DOHH2 (cell line): ENCODE results near the gene CNPY4.

Experiments used
- H3F3A ChIP-seq: fragments of 200-600 bp; sonication (generic), shearing (Covaris generic); 2 replicates; pipeline ENCODE4 v1.6.0; 2016; ENCODE audit warnings: antibody characterized with exemption, mild to moderate bottlenecking; ENCODE audit not compliant: control insufficient read depth, insufficient read depth
- H3K27ac ChIP-seq: fragments of 200-600 bp; sonication (generic); 2 replicates; pipeline ENCODE4 v1.5.1; 2014; ENCODE audit warnings: low read depth, mild to moderate bottlenecking, low read length, moderate library complexity
- H3K27me3 ChIP-seq: fragments of 200-600 bp; sonication (generic); 2 replicates; pipeline ENCODE4 v1.6.1; 2014; ENCODE audit warnings: mild to moderate bottlenecking, low read length, mixed read lengths; ENCODE audit not compliant: control insufficient read depth
- H3K36me3 ChIP-seq: fragments of 200-600 bp; sonication (generic); 2 replicates; pipeline ENCODE4 v1.6.1; 2014; ENCODE audit warnings: mild to moderate bottlenecking, low read length, moderate library complexity, mixed read lengths; ENCODE audit not compliant: control insufficient read depth
- H3K4me1 ChIP-seq: fragments of 200-600 bp; sonication (generic); 2 replicates; pipeline ENCODE4 v1.6.1; 2014; ENCODE audit warnings: mild to moderate bottlenecking, low read length, mixed read lengths; ENCODE audit not compliant: control insufficient read depth
- H3K4me2 ChIP-seq: fragments of 200-600 bp; sonication (generic); 2 replicates; pipeline ENCODE4 v1.6.0; 2014; ENCODE audit warnings: mild to moderate bottlenecking, low read length, moderate library complexity
- H3K4me3 ChIP-seq: fragments of 200-600 bp; sonication (generic); 2 replicates; pipeline ENCODE4 v1.5.1; 2014; ENCODE audit warnings: mild to moderate bottlenecking, low read length, mixed read lengths
- H3K79me2 ChIP-seq: fragments of 200-600 bp; sonication (generic); 2 replicates; pipeline ENCODE4 v1.6.1; 2014; ENCODE audit warnings: mild to moderate bottlenecking, low read length, mixed read lengths; ENCODE audit not compliant: control insufficient read depth
- H3K9me2 ChIP-seq: fragments of 200-600 bp; sonication (generic); replicated peaks from 2 replicates; pipeline ENCODE4 v1.6.1; 2014; ENCODE audit warnings: mild to moderate bottlenecking, low read length, mixed read lengths; ENCODE audit not compliant: control insufficient read depth
- H3K9me3 ChIP-seq: fragments of 200-600 bp; sonication (generic); 2 replicates; pipeline ENCODE4 v1.6.1; 2014; ENCODE audit warnings: antibody characterized with exemption, low read length, mixed read lengths; ENCODE audit not compliant: control insufficient read depth, insufficient read depth
- H4K20me1 ChIP-seq: fragments of 200-600 bp; sonication (generic); 2 replicates; pipeline ENCODE4 v1.6.0; 2014; ENCODE audit warnings: low read depth, mild to moderate bottlenecking, antibody characterized with exemption, low read length, moderate library complexity; ENCODE audit not compliant: control insufficient read depth, insufficient read depth
- EZH2phosphoT487 ChIP-seq: fragments of 200-600 bp; sonication (generic); IDR thresholded peaks from 2 replicates; pipeline ENCODE4 v1.6.1; 2017; ENCODE audit warnings: borderline replicate concordance, mild to moderate bottlenecking, antibody characterized with exemption, low read length, moderate library complexity, mixed read lengths
- TF ChIP-seq, protein P1 (sequence below): fragments of 200-600 bp; sonication (generic); IDR thresholded peaks from one replicate; pipeline ENCODE4 v1.5.1; 2014; ENCODE audit warnings: antibody characterized with exemption, mild to moderate bottlenecking, low read depth, low read length; ENCODE audit not compliant: poor library complexity, severe bottlenecking

CNPY4 gene

DNA sequence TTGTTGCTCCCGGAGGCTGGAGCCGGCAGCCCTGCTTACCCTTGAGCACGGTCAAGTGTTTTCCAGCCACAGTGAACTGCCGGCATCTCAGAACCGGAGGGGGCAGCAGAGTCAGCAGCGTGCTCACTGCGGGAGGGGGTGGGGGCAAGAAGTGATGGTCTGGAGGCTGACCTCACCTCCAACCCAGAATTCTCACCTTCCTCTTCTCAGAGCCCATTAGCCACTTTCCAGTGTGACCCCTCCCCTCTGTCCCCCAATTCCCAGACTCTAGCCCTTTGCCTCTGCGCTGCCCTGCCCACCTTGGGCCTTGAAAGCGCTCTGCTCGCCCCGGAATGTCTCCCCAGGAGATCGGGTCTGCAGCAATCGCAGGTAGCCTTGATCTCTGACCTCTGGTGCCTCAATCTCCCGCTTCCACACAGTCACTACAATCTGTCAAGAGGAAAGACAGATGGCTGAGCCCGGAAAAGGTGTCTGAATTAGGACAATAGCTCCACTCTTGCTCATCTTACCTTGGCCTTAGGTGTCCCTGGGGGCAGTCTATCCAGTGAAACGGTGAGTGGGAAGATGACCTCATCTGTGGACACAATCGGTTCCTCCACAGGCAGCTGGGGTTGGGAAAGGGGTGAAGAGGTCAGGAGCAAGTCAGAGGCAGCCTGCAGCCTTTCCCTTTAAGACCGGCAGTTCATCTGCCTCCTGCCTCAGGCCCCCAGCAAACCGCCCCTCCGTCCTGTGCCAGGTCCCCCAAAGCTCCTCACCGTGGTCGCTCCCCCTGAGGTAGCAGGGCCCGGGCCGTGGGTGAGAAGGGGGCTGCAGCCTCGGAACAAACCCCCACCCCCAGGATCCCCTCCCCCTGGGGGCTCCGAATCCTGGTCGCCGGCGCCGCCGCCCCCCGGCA lies 38.1 kb downstream of the CNPY4 start:
- Histone ChIP-seq H3K27ac (peak overlapping the region; percentile 67), H3K4me2 (peak overlapping the region; percentile 94), H3K27me3 (no peaks in the 10 kb centered on the region), H3K9me3 (no peaks in the 10 kb centered on the region), H3K4me1 (peaks cover 54% of the 10 kb centered on the region), H3K9me2 (no peaks in the 10 kb centered on the region), H3K79me2 (peaks cover 64% of the 10 kb centered on the region), H3K36me3 (peaks cover 58% of the 10 kb centered on the region), H4K20me1 (peaks cover 8% of the 10 kb centered on the region; the same call in 1 of the 2 replicates), H3F3A (peaks cover 26% of the 10 kb centered on the region), H3K4me3 (peak overlapping the region; percentile 86)
- TF ChIP-seq EZH2phosphoT487, result no peak
- TF ChIP-seq, protein P1, sequence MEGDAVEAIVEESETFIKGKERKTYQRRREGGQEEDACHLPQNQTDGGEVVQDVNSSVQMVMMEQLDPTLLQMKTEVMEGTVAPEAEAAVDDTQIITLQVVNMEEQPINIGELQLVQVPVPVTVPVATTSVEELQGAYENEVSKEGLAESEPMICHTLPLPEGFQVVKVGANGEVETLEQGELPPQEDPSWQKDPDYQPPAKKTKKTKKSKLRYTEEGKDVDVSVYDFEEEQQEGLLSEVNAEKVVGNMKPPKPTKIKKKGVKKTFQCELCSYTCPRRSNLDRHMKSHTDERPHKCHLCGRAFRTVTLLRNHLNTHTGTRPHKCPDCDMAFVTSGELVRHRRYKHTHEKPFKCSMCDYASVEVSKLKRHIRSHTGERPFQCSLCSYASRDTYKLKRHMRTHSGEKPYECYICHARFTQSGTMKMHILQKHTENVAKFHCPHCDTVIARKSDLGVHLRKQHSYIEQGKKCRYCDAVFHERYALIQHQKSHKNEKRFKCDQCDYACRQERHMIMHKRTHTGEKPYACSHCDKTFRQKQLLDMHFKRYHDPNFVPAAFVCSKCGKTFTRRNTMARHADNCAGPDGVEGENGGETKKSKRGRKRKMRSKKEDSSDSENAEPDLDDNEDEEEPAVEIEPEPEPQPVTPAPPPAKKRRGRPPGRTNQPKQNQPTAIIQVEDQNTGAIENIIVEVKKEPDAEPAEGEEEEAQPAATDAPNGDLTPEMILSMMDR, result no peak

DNA sequence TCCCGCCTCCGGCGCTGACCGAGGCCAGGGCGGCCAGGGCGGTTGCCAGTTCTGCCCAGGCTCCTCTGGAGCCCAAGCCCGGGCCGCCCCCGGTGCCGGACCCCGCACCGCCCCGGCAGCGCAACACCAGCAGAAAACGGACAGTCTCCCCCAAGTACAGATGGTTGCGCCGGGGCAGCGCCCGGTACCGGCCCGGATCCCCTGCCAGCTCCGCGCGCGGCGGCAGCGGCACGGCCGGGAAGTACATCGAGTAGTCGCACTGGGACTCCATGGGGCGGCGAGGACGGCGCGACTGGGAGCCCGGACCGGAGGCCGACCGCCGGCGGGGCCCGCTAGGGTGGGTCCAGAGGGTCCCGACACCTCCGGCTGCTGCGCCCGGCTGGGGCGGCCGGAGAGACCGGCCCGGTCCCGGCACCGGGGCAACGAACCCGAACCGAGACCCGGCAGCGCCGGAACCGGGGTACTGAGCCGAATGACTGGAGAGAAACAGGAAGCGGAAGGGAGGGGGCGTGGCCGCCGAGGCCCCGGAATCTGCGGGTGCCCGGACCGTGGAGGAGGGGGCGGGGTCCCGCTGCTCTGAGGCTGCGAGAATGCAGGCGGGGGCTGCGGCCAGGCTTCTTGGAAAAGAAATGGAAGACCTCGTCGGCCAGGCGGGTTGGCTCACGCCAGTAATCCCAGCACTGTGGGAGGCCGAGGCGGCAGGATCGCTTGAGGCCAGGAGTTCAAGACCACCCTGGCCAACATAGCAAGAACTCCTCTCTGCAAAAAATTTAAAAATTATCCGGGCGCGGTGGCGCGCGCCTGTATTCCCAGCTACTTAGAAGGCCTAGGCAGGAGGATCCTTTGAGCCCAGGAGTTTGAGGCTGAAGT lies 39.0 kb downstream of the CNPY4 start, which contains the start of gene TRAPPC14:
TSS of gene TRAPPC14 (minus strand) at position 495 of the 870 bp plus-strand sequence. CDS start at position 271, 224 bp downstream.
- TF ChIP-seq, protein P1, result no peak
- TF ChIP-seq EZH2phosphoT487, result no peak
- Histone ChIP-seq H3K79me2 (peaks cover 55% of the 10 kb centered on the region), H4K20me1 (peaks cover 8% of the 10 kb centered on the region; the same call in 1 of the 2 replicates), H3K9me2 (no peaks in the 10 kb centered on the region), H3K9me3 (no peaks in the 10 kb centered on the region), H3K36me3 (peaks cover 49% of the 10 kb centered on the region), H3K4me1 (peaks cover 54% of the 10 kb centered on the region), H3K27me3 (no peaks in the 10 kb centered on the region), H3K4me2 (peak within 1 kb of the TSS; percentile 94), H3K4me3 (peak within 1 kb of the TSS; percentile 86), H3K27ac (peak within 1 kb of the TSS; percentile 67), H3F3A (peaks cover 21% of the 10 kb centered on the region)

DNA sequence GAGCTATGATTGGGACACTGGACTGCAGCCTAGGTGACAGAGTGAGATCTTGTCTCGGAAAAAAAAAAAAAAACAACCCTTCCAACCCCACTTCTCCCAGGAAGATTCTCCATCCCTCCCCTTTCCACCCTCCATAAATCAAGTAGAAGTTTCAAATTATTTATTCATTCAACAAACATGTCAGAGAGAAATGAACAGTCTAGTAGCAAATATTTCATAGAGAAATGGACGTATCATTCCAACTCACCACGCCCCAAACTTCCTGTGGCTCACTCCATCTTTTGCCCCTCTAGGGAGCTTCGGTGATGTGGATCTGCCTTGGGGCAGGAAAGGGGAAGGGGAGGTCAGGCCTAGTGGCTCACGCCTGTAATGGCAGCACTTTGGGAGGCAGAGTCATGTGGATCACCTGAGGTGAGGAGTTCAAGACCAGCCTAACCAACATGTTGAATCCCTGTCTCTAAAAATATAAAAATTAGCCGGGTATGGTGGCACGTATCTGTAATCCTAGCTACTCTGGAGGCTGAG lies 39.7 kb downstream of the CNPY4 start:
- Histone ChIP-seq H3K4me2 (peak overlapping the region; percentile 94), H3K27me3 (no peaks in the 10 kb centered on the region), H3K4me1 (peaks cover 53% of the 10 kb centered on the region), H3K79me2 (peaks cover 48% of the 10 kb centered on the region), H3K27ac (peak overlapping the region; percentile 67), H3F3A (peaks cover 14% of the 10 kb centered on the region), H3K9me3 (no peaks in the 10 kb centered on the region), H4K20me1 (peaks cover 8% of the 10 kb centered on the region; the same call in 1 of the 2 replicates), H3K9me2 (no peaks in the 10 kb centered on the region), H3K36me3 (peaks cover 42% of the 10 kb centered on the region), H3K4me3 (peak overlapping the region; percentile 86)
- TF ChIP-seq, protein P1, result peak; percentile 22
- no peak for TF ChIP-seq EZH2phosphoT487
